ENCODE measurements around the gene ADCY2. TPM values are rescaled to one million over a fixed set of nuclear protein-coding genes. Genes with fewer than 3 reads are reported as not detected.

Gene ADCY2
- polyA plus RNA-seq, 1 of the 3 experiments (the other 2 are of a cell fraction), result not detected

DNA sequence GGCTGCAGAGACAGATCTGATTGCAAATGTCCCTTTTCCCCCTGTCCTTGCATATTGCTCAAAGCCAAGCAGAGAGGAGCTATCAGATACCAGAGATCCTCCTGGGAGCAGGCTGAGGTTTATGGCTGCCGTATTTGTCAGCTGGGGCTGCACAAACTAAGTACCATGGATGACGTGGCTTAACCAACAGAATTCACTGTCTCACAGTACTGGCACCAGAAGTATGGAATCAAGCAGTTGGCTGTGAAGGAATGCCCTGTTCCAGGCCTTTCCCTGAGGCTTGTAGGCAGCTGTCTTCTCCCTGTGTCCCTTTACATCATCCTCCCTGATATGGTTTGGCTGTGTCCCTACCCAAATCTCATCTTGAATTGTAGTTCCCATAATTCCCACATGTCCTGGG is 452.4 kb downstream of the ADCY2 start:
- no peaks in the 10 kb centered on the region for H3K36me3 ChIP-seq (replicated peaks in 1 of 2; ENCODE audit: control insufficient read depth in 1 of 2, insufficient read depth in 2 of 2, low read length in 1 of 2)
- H3K27me3 ChIP-seq (ENCODE audit: insufficient read depth), result peaks cover 37% of the 10 kb centered on the region
- H2AFZ ChIP-seq (ENCODE audit: low read depth), result no peak overlapping the region
- H4K20me1 ChIP-seq (ENCODE audit: insufficient read depth), result no peaks in the 10 kb centered on the region
- TF ChIP-seq, protein P1, sequence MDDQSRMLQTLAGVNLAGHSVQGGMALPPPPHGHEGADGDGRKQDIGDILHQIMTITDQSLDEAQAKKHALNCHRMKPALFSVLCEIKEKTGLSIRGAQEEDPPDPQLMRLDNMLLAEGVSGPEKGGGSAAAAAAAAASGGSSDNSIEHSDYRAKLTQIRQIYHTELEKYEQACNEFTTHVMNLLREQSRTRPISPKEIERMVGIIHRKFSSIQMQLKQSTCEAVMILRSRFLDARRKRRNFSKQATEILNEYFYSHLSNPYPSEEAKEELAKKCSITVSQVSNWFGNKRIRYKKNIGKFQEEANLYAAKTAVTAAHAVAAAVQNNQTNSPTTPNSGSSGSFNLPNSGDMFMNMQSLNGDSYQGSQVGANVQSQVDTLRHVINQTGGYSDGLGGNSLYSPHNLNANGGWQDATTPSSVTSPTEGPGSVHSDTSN (IDR thresholded peaks at IDR 0.05), result no peak
- no peak for TF ChIP-seq TCF12 (IDR thresholded peaks at IDR 0.05)
- TF ChIP-seq, protein P2, sequence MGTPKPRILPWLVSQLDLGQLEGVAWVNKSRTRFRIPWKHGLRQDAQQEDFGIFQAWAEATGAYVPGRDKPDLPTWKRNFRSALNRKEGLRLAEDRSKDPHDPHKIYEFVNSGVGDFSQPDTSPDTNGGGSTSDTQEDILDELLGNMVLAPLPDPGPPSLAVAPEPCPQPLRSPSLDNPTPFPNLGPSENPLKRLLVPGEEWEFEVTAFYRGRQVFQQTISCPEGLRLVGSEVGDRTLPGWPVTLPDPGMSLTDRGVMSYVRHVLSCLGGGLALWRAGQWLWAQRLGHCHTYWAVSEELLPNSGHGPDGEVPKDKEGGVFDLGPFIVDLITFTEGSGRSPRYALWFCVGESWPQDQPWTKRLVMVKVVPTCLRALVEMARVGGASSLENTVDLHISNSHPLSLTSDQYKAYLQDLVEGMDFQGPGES (IDR thresholded peaks at IDR 0.05; ENCODE audit: low read depth, low read length), result no peak
- no peak for TF ChIP-seq TEAD4 (IDR thresholded peaks at IDR 0.05; ENCODE audit: borderline replicate concordance, insufficient read depth)
- TF ChIP-seq, protein P3, sequence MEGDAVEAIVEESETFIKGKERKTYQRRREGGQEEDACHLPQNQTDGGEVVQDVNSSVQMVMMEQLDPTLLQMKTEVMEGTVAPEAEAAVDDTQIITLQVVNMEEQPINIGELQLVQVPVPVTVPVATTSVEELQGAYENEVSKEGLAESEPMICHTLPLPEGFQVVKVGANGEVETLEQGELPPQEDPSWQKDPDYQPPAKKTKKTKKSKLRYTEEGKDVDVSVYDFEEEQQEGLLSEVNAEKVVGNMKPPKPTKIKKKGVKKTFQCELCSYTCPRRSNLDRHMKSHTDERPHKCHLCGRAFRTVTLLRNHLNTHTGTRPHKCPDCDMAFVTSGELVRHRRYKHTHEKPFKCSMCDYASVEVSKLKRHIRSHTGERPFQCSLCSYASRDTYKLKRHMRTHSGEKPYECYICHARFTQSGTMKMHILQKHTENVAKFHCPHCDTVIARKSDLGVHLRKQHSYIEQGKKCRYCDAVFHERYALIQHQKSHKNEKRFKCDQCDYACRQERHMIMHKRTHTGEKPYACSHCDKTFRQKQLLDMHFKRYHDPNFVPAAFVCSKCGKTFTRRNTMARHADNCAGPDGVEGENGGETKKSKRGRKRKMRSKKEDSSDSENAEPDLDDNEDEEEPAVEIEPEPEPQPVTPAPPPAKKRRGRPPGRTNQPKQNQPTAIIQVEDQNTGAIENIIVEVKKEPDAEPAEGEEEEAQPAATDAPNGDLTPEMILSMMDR (IDR thresholded peaks at IDR 0.05), result no peak
- TF ChIP-seq ELF1 (IDR thresholded peaks at IDR 0.05), result no peak
- TF ChIP-seq RXRA (IDR thresholded peaks at IDR 0.05; ENCODE audit: borderline replicate concordance, low read depth), result no peak
- no peak for TF ChIP-seq RFX5 (IDR thresholded peaks at IDR 0.05; ENCODE audit: low read length)
- no peak for TF ChIP-seq FOSL2 (IDR thresholded peaks at IDR 0.05; ENCODE audit: borderline replicate concordance, low read depth)
- no peak for TF ChIP-seq EP300 (IDR thresholded peaks at IDR 0.05; ENCODE audit: borderline replicate concordance in 1 of 2, low read depth in 1 of 2, low read length in 1 of 2)
- TF ChIP-seq, protein P4, sequence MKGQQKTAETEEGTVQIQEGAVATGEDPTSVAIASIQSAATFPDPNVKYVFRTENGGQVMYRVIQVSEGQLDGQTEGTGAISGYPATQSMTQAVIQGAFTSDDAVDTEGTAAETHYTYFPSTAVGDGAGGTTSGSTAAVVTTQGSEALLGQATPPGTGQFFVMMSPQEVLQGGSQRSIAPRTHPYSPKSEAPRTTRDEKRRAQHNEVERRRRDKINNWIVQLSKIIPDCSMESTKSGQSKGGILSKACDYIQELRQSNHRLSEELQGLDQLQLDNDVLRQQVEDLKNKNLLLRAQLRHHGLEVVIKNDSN (IDR thresholded peaks at IDR 0.05; ENCODE audit: borderline replicate concordance, low read depth), result no peak
- no peak for TF ChIP-seq YY1 (IDR thresholded peaks at IDR 0.05; ENCODE audit: low read depth)
- TF ChIP-seq, protein P5, sequence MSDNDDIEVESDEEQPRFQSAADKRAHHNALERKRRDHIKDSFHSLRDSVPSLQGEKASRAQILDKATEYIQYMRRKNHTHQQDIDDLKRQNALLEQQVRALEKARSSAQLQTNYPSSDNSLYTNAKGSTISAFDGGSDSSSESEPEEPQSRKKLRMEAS (IDR thresholded peaks at IDR 0.05; ENCODE audit: low read depth), result no peak
- no peak for TF ChIP-seq NFIC (IDR thresholded peaks at IDR 0.05; ENCODE audit: borderline replicate concordance)
- TF ChIP-seq NRF1 (IDR thresholded peaks at IDR 0.05; ENCODE audit: low read depth, low read length), result no peak
- TF ChIP-seq RCOR1 (IDR thresholded peaks at IDR 0.05; ENCODE audit: low read length), result no peak
- TF ChIP-seq SMC3 (IDR thresholded peaks at IDR 0.05; ENCODE audit: low read depth, low read length), result no peak
- TF ChIP-seq FOXJ3 (CRISPR knock-in tag; IDR thresholded peaks at IDR 0.05), result no peak
- no peak for TF ChIP-seq JUND (IDR thresholded peaks at IDR 0.05)
- 71% methylated on average over 2 of the region's 2 CpGs for WGBS (ENCODE audit: low lambda C conversion rate)
- no peak overlapping the region for H3K4me3 ChIP-seq (ENCODE audit: low read depth in 2 of 2, low read length in 1 of 2)
- no peak for DNase-seq
- no peak overlapping the region for H3K9ac ChIP-seq
- no peak overlapping the region for H3K4me2 ChIP-seq
- H3F3A ChIP-seq (replicated peaks; ENCODE audit: insufficient read depth), result no peaks in the 10 kb centered on the region
- peaks cover 0 to 9% of the 10 kb centered on the region in 2 experiments; a peak in 1 of 4 replicates for H3K4me1 ChIP-seq (ENCODE audit: control insufficient read depth in 1 of 2, insufficient read depth in 2 of 2, low read depth in 1 of 2, low read length in 1 of 2)
- H3K27ac ChIP-seq (ENCODE audit: low read depth in 2 of 2, low read length in 1 of 2), result no peak overlapping the region
- no peaks in the 10 kb centered on the region for H3K9me3 ChIP-seq
- H3K79me2 ChIP-seq (ENCODE audit: insufficient read depth), result no peaks in the 10 kb centered on the region
- H3K9me2 ChIP-seq, result no peaks in the 10 kb centered on the region
- ChIA-PET CTCF (interaction anchor here (1.2 to 5.5 kb wide), 2 partner anchors 9 to 21 kb away, joined by 3 to 24 read pairs; no protein-coding TSS in a partner anchor), POLR2A (no interaction called here)

Data from SK-N-SH (cell line).